H1 (cell line): ENCODE results near the gene PPFIBP2. TPM values are rescaled to one million over a fixed set of nuclear protein-coding genes. Genes with fewer than 3 reads are reported as not detected.

Source experiments
- BACH1 ChIP-seq: IDR thresholded peaks from 2 replicates; pipeline ENCODE4 v1.6.1; 2012; ENCODE audit warnings: low read length, improper control_type of control experiment
- BCL11A ChIP-seq, 2 experiments: IDR thresholded peaks; one replicate each; pipeline ENCODE4 v1.6.1; 2011; ENCODE audit warnings: low read depth in 2 of 2, low read length in 2 of 2, mild to moderate bottlenecking in 2 of 2
- CBX5 ChIP-seq: fragments of 300-800, 300-1000 bp; sonication (generic); IDR thresholded peaks from 2 replicates; pipeline ENCODE4 v1.7.1; 2016; ENCODE audit warnings: antibody characterized with exemption, low read length, low read depth
- CHD1 ChIP-seq: IDR thresholded peaks from 2 replicates; pipeline ENCODE4 v1.6.1; 2012; ENCODE audit warnings: low read depth, low read length, improper control_type of control experiment
- CREB1 ChIP-seq: IDR thresholded peaks from 2 replicates; pipeline ENCODE4 v1.6.1; 2012; ENCODE audit warnings: inconsistent platforms
- EGR1 ChIP-seq: IDR thresholded peaks from 2 replicates; pipeline ENCODE4 v1.6.1; 2011; ENCODE audit warnings: low read depth, low read length, borderline replicate concordance
- EZH2 ChIP-seq: fragments of 200-600 bp; sonication (generic); IDR thresholded peaks from 2 replicates; pipeline ENCODE4 v1.7.1; 2012; ENCODE audit warnings: low read depth, mild to moderate bottlenecking, moderate library complexity, low read length, inconsistent platforms; ENCODE audit not compliant: severe bottlenecking
- JUN ChIP-seq: IDR thresholded peaks from 2 replicates; pipeline ENCODE4 v1.6.1; 2011; ENCODE audit warnings: low read depth, mild to moderate bottlenecking, improper control_type of control experiment, low read length
- SIRT6 ChIP-seq: IDR thresholded peaks from one replicate; pipeline ENCODE4 v1.7.1; 2012; ENCODE audit warnings: low read length, inconsistent platforms
- SUZ12 ChIP-seq: fragments of 200-600 bp; sonication (generic); IDR thresholded peaks from 2 replicates; pipeline ENCODE4 v1.6.1; 2012; ENCODE audit warnings: mild to moderate bottlenecking, inconsistent platforms, low read length, moderate library complexity, mixed read lengths
- TEAD4 ChIP-seq: IDR thresholded peaks from 2 replicates; pipeline ENCODE4 v1.6.1; 2012; ENCODE audit warnings: low read depth, low read length, inconsistent platforms, mixed read lengths
- polyA plus RNA-seq, 7 experiments: library from polyadenylated mRNA; depleted of rRNA in 3 of 7; stranded (reverse) in 5 of 7; unstranded in 2 of 7; fragments of >200 nt in 5 of 7; fragments of 200-250 nt in 2 of 7; gene quantifications; 1 replicate in 5 of 7; 2 replicates in 1 of 7; 4 replicates in 1 of 7; pipeline versions ENCODE4 v1.2.1 to v1.2.3, GENCODE V29; 2011 to 2013; ENCODE audit warnings: missing spikeins in 2 of 7, mixed read lengths in 2 of 7
- total RNA-seq: library from RNA; stranded (reverse); fragmentation: NEBNext Ultra II Directional; extraction: Animal tissue kit (Norgen Biotek cat#: 25700); gene quantifications from 2 replicates; pipeline ENCODE4 v1.2.1, GENCODE V29; 2021
- TF ChIP-seq, protein P1 (sequence below): fragments of 300-600 bp; sonication (generic); IDR thresholded peaks from 2 replicates; pipeline ENCODE4 v1.7.1; 2012; ENCODE audit warnings: low read length, moderate library complexity, mild to moderate bottlenecking, inconsistent platforms; ENCODE audit not compliant: insufficient replicate concordance

The PPFIBP2 gene
- total and polyA plus RNA-seq, 2 of the 8 experiments (the other 6 are each of a cell fraction or from before 2014, with no cell fraction given) = 5.5 to 9.8 TPM

DNA sequence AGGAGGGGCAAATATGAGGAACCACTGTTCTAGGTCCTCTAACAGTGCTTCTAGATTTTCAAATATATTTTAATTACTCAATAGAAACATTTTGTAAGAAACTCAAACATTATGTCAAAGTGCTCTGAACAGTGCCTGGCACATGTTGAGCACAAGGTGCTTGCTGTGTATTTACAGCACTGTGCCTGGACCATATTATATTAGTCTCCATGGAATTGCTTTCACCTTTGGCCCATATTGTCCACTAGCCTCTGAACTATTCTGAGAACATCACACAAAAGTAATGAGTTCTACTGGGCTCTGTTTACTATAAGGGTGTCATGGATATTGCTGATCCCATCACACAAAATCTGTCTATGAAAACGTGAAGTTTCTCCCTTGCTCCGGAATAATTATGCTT is 76.7 kb downstream of the PPFIBP2 start (continued):
- TF ChIP-seq, protein P1, sequence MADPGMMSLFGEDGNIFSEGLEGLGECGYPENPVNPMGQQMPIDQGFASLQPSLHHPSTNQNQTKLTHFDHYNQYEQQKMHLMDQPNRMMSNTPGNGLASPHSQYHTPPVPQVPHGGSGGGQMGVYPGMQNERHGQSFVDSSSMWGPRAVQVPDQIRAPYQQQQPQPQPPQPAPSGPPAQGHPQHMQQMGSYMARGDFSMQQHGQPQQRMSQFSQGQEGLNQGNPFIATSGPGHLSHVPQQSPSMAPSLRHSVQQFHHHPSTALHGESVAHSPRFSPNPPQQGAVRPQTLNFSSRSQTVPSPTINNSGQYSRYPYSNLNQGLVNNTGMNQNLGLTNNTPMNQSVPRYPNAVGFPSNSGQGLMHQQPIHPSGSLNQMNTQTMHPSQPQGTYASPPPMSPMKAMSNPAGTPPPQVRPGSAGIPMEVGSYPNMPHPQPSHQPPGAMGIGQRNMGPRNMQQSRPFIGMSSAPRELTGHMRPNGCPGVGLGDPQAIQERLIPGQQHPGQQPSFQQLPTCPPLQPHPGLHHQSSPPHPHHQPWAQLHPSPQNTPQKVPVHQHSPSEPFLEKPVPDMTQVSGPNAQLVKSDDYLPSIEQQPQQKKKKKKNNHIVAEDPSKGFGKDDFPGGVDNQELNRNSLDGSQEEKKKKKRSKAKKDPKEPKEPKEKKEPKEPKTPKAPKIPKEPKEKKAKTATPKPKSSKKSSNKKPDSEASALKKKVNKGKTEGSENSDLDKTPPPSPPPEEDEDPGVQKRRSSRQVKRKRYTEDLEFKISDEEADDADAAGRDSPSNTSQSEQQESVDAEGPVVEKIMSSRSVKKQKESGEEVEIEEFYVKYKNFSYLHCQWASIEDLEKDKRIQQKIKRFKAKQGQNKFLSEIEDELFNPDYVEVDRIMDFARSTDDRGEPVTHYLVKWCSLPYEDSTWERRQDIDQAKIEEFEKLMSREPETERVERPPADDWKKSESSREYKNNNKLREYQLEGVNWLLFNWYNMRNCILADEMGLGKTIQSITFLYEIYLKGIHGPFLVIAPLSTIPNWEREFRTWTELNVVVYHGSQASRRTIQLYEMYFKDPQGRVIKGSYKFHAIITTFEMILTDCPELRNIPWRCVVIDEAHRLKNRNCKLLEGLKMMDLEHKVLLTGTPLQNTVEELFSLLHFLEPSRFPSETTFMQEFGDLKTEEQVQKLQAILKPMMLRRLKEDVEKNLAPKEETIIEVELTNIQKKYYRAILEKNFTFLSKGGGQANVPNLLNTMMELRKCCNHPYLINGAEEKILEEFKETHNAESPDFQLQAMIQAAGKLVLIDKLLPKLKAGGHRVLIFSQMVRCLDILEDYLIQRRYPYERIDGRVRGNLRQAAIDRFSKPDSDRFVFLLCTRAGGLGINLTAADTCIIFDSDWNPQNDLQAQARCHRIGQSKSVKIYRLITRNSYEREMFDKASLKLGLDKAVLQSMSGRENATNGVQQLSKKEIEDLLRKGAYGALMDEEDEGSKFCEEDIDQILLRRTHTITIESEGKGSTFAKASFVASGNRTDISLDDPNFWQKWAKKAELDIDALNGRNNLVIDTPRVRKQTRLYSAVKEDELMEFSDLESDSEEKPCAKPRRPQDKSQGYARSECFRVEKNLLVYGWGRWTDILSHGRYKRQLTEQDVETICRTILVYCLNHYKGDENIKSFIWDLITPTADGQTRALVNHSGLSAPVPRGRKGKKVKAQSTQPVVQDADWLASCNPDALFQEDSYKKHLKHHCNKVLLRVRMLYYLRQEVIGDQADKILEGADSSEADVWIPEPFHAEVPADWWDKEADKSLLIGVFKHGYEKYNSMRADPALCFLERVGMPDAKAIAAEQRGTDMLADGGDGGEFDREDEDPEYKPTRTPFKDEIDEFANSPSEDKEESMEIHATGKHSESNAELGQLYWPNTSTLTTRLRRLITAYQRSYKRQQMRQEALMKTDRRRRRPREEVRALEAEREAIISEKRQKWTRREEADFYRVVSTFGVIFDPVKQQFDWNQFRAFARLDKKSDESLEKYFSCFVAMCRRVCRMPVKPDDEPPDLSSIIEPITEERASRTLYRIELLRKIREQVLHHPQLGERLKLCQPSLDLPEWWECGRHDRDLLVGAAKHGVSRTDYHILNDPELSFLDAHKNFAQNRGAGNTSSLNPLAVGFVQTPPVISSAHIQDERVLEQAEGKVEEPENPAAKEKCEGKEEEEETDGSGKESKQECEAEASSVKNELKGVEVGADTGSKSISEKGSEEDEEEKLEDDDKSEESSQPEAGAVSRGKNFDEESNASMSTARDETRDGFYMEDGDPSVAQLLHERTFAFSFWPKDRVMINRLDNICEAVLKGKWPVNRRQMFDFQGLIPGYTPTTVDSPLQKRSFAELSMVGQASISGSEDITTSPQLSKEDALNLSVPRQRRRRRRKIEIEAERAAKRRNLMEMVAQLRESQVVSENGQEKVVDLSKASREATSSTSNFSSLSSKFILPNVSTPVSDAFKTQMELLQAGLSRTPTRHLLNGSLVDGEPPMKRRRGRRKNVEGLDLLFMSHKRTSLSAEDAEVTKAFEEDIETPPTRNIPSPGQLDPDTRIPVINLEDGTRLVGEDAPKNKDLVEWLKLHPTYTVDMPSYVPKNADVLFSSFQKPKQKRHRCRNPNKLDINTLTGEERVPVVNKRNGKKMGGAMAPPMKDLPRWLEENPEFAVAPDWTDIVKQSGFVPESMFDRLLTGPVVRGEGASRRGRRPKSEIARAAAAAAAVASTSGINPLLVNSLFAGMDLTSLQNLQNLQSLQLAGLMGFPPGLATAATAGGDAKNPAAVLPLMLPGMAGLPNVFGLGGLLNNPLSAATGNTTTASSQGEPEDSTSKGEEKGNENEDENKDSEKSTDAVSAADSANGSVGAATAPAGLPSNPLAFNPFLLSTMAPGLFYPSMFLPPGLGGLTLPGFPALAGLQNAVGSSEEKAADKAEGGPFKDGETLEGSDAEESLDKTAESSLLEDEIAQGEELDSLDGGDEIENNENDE = no peak
- TF ChIP-seq TEAD4 (no peak), JUN (no peak), SUZ12 (no peak), CBX5 (no peak), SIRT6 (no peak), BACH1 (no peak), EZH2 (no peak), EGR1 (no peak), CHD1 (no peak), CREB1 (no peak), BCL11A (IDR thresholded peaks at IDR 0.05; ENCODE audit: low read depth in 2 of 2, low read length in 2 of 2) (no peak)
